OCI-LY7 (cell line): ENCODE measurements around the gene TMEM231.

ENCODE experiments used
- EZH2phosphoT487 ChIP-seq: fragments of 200-600 bp; sonication (generic); IDR thresholded peaks from 2 replicates; pipeline ENCODE4 v1.6.1; 2018; ENCODE audit warnings: low read depth, borderline replicate concordance, mild to moderate bottlenecking, mixed run types, antibody characterized with exemption, low read length, moderate library complexity, mixed read lengths
- TF ChIP-seq, protein P1 (sequence below): fragments of 200-600 bp; sonication (generic); conservative IDR thresholded peaks from 2 replicates; pipeline ENCODE4 v1.5.1; 2014; ENCODE audit warnings: mild to moderate bottlenecking, antibody characterized with exemption, low read length, moderate library complexity, mixed read lengths

DNA sequence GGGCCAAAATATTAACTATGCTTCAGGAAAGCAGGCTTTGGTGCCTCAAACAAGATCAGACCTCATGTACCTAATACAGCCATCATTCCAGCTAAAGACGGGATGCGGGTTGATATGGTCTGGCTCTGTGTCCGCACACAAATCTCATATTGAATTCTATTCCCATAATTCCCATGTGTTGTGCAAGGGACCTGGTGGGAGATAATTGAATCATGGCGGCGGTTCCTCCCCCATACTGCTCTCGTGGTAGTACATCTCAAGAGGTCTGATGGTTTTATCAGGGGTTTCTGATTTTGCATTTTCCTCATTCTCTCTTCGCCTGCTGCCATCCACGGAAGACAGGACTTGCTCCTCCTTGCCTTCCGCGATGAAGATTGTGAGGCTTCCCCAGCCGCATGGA, 41.8 kb downstream of the TMEM231 start:
- TF ChIP-seq EZH2phosphoT487, result no peak
- TF ChIP-seq, protein P1, sequence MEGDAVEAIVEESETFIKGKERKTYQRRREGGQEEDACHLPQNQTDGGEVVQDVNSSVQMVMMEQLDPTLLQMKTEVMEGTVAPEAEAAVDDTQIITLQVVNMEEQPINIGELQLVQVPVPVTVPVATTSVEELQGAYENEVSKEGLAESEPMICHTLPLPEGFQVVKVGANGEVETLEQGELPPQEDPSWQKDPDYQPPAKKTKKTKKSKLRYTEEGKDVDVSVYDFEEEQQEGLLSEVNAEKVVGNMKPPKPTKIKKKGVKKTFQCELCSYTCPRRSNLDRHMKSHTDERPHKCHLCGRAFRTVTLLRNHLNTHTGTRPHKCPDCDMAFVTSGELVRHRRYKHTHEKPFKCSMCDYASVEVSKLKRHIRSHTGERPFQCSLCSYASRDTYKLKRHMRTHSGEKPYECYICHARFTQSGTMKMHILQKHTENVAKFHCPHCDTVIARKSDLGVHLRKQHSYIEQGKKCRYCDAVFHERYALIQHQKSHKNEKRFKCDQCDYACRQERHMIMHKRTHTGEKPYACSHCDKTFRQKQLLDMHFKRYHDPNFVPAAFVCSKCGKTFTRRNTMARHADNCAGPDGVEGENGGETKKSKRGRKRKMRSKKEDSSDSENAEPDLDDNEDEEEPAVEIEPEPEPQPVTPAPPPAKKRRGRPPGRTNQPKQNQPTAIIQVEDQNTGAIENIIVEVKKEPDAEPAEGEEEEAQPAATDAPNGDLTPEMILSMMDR, result no peak
